Keratinocyte (primary cell): ENCODE results near the gene A2ML1. TPM values are rescaled to one million over a fixed set of nuclear protein-coding genes. Genes with fewer than 3 reads are reported as not detected.

ENCODE experiments used
- DNase-seq: peaks from one replicate; pipeline ENCODE4 v3.0.0-alpha.2; 2011; ENCODE audit warnings: low read depth, missing footprints, low spot score
- FAIRE-seq: peaks from 2 replicates; lab custom pipeline; 2011; peaks lifted over from hg19 to GRCh38; lab: Jason Lieb, UNC
- H2AFZ ChIP-seq: 2 replicates; pipeline ENCODE4 v1.6.0; 2012; ENCODE audit warnings: low read length, control low read depth, inconsistent platforms; ENCODE audit not compliant: control insufficient read depth
- H3K27ac ChIP-seq: 2 replicates; pipeline ENCODE4 v1.5.1; 2011; ENCODE audit warnings: low read length; ENCODE audit not compliant: control insufficient read depth, insufficient read depth
- H3K27me3 ChIP-seq: 3 replicates; pipeline ENCODE4 v1.6.0; 2011; ENCODE audit warnings: low read length; ENCODE audit not compliant: control insufficient read depth, insufficient read depth; ENCODE audit errors: extremely low read depth
- H3K36me3 ChIP-seq, 2 experiments: 2 replicates in 1 of 2; 3 replicates in 1 of 2; pipeline ENCODE4 v1.5.1; 2011; ENCODE audit warnings: low read length in 2 of 2, mild to moderate bottlenecking in 1 of 2; ENCODE audit not compliant: control insufficient read depth in 2 of 2, insufficient read depth in 2 of 2; ENCODE audit errors: extremely low read depth in 1 of 2
- H3K4me1 ChIP-seq: 3 replicates; pipeline ENCODE4 v1.5.1; 2011; ENCODE audit warnings: low read length; ENCODE audit not compliant: control insufficient read depth, insufficient read depth; ENCODE audit errors: extremely low read depth
- H3K4me2 ChIP-seq: 3 replicates; pipeline ENCODE4 v1.6.0; 2011; ENCODE audit warnings: low read depth, low read length; ENCODE audit not compliant: control insufficient read depth, insufficient read depth; ENCODE audit errors: extremely low read depth
- H3K4me3 ChIP-seq, 3 experiments: fragments of 200-600 bp in 1 of 3; sonication (generic) in 1 of 3; 2 replicates in 2 of 3; 3 replicates in 1 of 3; pipeline ENCODE4 v1.5.1; 2011 to 2016; ENCODE audit warnings: low read length in 3 of 3, mild to moderate bottlenecking in 3 of 3, control low read depth in 2 of 3, inconsistent platforms in 1 of 3, low read depth in 1 of 3, mixed read lengths in 1 of 3, mixed run types in 1 of 3, moderate library complexity in 1 of 3; ENCODE audit not compliant: control insufficient read depth in 2 of 3, insufficient read depth in 2 of 3; ENCODE audit errors: extremely low read depth in 1 of 3
- H3K79me2 ChIP-seq: 2 replicates; pipeline ENCODE4 v1.6.0; 2012; ENCODE audit warnings: low read length; ENCODE audit not compliant: control insufficient read depth, insufficient read depth
- H3K9ac ChIP-seq: 3 replicates; pipeline ENCODE4 v1.6.0; 2011; ENCODE audit warnings: low read length; ENCODE audit not compliant: control insufficient read depth, insufficient read depth; ENCODE audit errors: extremely low read depth
- H3K9me1 ChIP-seq: 3 replicates; pipeline ENCODE4 v1.6.0; 2011; ENCODE audit warnings: low read length; ENCODE audit not compliant: control insufficient read depth, insufficient read depth; ENCODE audit errors: extremely low read depth
- H3K9me3 ChIP-seq: 2 replicates; pipeline ENCODE4 v1.5.1; 2012; ENCODE audit warnings: low read depth, low read length; ENCODE audit not compliant: control insufficient read depth
- H4K20me1 ChIP-seq: 3 replicates; pipeline ENCODE4 v1.6.0; 2011; ENCODE audit warnings: low read length; ENCODE audit not compliant: control insufficient read depth, insufficient read depth; ENCODE audit errors: extremely low read depth
- CTCF ChIP-seq, 3 experiments: IDR thresholded peaks in 1 of 3; conservative IDR thresholded peaks in 1 of 3; optimal IDR thresholded peaks in 1 of 3; 2 replicates in 2 of 3; 3 replicates in 1 of 3; pipeline versions ENCODE3 to v1.5.1; 2011; ENCODE audit warnings: low read length in 3 of 3, mild to moderate bottlenecking in 3 of 3, moderate library complexity in 2 of 3, control low read depth in 1 of 3, inconsistent platforms in 1 of 3; ENCODE audit not compliant: insufficient read depth in 2 of 3; ENCODE audit errors: extremely low read depth in 1 of 3
- EZH2 ChIP-seq: IDR thresholded peaks from one replicate; pipeline ENCODE4 v1.6.1; 2012; ENCODE audit warnings: inconsistent platforms, mild to moderate bottlenecking, low read length, moderate library complexity
- dilution Hi-C: fragments of 300-500 bp; cut with MboI; formaldehyde crosslinking; loops from one replicate; pipeline ENCODE4 v1.7.0; 2020; ENCODE audit warnings: low sequenced_read_pairs; ENCODE audit not compliant: extremely low pct_ligation_motif_present
- polyA plus RNA-seq, 5 experiments: library from polyadenylated mRNA; depleted of rRNA in 3 of 5; stranded (reverse) in 3 of 5; stranded (forward) in 1 of 5; unstranded in 1 of 5; fragments of >200 nt; gene quantifications; 1 replicate in 1 of 5; 2 replicates in 3 of 5; 3 replicates in 1 of 5; pipeline versions ENCODE4 v1.2.1 to v1.2.3, GENCODE V29; 2011 to 2012; ENCODE audit warnings: missing spikeins in 2 of 5, low read depth in 1 of 5, low replicate concordance in 1 of 5

Gene A2ML1
- polyA plus RNA-seq, 1 donor (not counting 4 experiments of a cell fraction or from before 2014, with no cell fraction given) = 81.1 TPM

- dilution Hi-C loops = no loop called here
- Histone ChIP-seq H4K20me1 (no peaks in the 10 kb centered on the region), H2AFZ (no peak overlapping the region), H3K79me2 (no peaks in the 10 kb centered on the region), H3K4me3 (no peak overlapping the region), H3K9ac (no peak overlapping the region), H3K27me3 (no peaks in the 10 kb centered on the region), H3K4me1 (no peaks in the 10 kb centered on the region), H3K36me3 (peaks cover 0 to 3% of the 10 kb centered on the region in 2 experiments), H3K4me2 (no peak overlapping the region), H3K9me1 (no peaks in the 10 kb centered on the region), H3K27ac (no peak overlapping the region), H3K9me3 (no peaks in the 10 kb centered on the region)
- FAIRE-seq (no peak), DNase-seq (no peak)
- TF ChIP-seq EZH2 = no peak
- no peak for TF ChIP-seq CTCF (optimal IDR thresholded peaks at IDR 0.05 in 1 of 3, IDR thresholded peaks at IDR 0.05 in 1 of 3, conservative IDR thresholded peaks at IDR 0.05 in 1 of 3; ENCODE audit: extremely low read depth in 1 of 3, insufficient read depth in 2 of 3, low read length in 3 of 3)
These were observed 54.5 kb downstream of the A2ML1 start for GRCh38 chr12:8876887-8877286.

- H3K4me2 ChIP-seq = no peak overlapping the region
- FAIRE-seq = no peak
- TF ChIP-seq EZH2 (no peak), CTCF (optimal IDR thresholded peaks at IDR 0.05 in 1 of 3, IDR thresholded peaks at IDR 0.05 in 1 of 3, conservative IDR thresholded peaks at IDR 0.05 in 1 of 3; ENCODE audit: extremely low read depth in 1 of 3, insufficient read depth in 2 of 3, low read length in 3 of 3) (no peak)
- H3K9ac ChIP-seq = no peak overlapping the region
- no peaks in the 10 kb centered on the region for H3K9me1 ChIP-seq
- H3K36me3 ChIP-seq = no peaks in the 10 kb centered on the region
- H3K9me3 ChIP-seq = no peaks in the 10 kb centered on the region
- no peaks in the 10 kb centered on the region for H3K79me2 ChIP-seq
- H3K27me3 ChIP-seq = no peaks in the 10 kb centered on the region
- no peak overlapping the region for H3K4me3 ChIP-seq
- no peak overlapping the region for H3K27ac ChIP-seq
- no peaks in the 10 kb centered on the region for H4K20me1 ChIP-seq
- no peaks in the 10 kb centered on the region for H3K4me1 ChIP-seq
- DNase-seq = no peak
- dilution Hi-C loops = no loop called here
- no peak overlapping the region for H2AFZ ChIP-seq
These were observed 64.3 kb downstream of the A2ML1 start for GRCh38 chr12:8886502-8887284.
